PC-9 (cell line): ENCODE data around the gene S100B. TPM values are rescaled to one million over a fixed set of nuclear protein-coding genes. Genes with fewer than 3 reads are reported as not detected.

Experiments
- BruUV-seq: library from RNA; stranded (reverse); fragments of 400-500 nt; replicated peaks from 2 replicates; lab custom pipeline; 2021; lab: Mats Ljungman, UMichigan
- CTCF ChIA-PET: fragments of 300-600 bp; sonication (Branson Sonifier 250); formaldehyde crosslinking; loops from one replicate; lab custom pipeline; 2022; ENCODE audit warnings: antibody characterized with exemption; lab: Charles Lee
- POLR2A ChIA-PET: fragments of 300-600 bp; sonication (Branson Sonifier 250); formaldehyde crosslinking; loops from one replicate; lab custom pipeline; 2022; ENCODE audit warnings: antibody characterized with exemption; ENCODE audit not compliant: unreplicated experiment; lab: Charles Lee
- DNase-seq, 2 experiments: peaks; one replicate each; pipeline versions ENCODE4 v3.0.0 to v3.0.0-alpha.2; 2015 to 2022; ENCODE audit warnings: mixed read lengths in 1 of 2
- H2AFZ ChIP-seq: fragments of 200-600 bp; sonication (generic); 2 replicates; pipeline ENCODE4 v1.8.1; 2017; ENCODE audit warnings: antibody characterized with exemption
- H3F3A ChIP-seq: fragments of 200-600 bp; sonication (generic); 2 replicates; pipeline ENCODE4 v1.8.1; 2017; ENCODE audit warnings: antibody characterized with exemption, mild to moderate bottlenecking, low read depth; ENCODE audit not compliant: insufficient read depth
- H3K27ac ChIP-seq: fragments of 200-600 bp; sonication (generic); 2 replicates; pipeline ENCODE4 v1.6.1; 2016; ENCODE audit warnings: mixed run types
- H3K27me3 ChIP-seq: fragments of 200-600 bp; sonication (generic); 2 replicates; pipeline ENCODE4 v1.6.1; 2016; ENCODE audit warnings: low read depth, mixed run types; ENCODE audit not compliant: insufficient read depth
- H3K36me3 ChIP-seq: fragments of 200-600 bp; sonication (generic); 2 replicates; pipeline ENCODE4 v1.6.1; 2016; ENCODE audit warnings: low read depth, mixed run types
- H3K4me1 ChIP-seq: fragments of 200-600 bp; sonication (generic); replicated peaks from 2 replicates; pipeline ENCODE4 v1.6.1; 2016; ENCODE audit warnings: mixed run types; ENCODE audit not compliant: insufficient read depth
- H3K4me2 ChIP-seq: fragments of 200-600 bp; sonication (generic); 2 replicates; pipeline ENCODE4 v1.6.1; 2017; ENCODE audit warnings: mixed run types
- H3K4me3 ChIP-seq: fragments of 200-600 bp; sonication (generic); 2 replicates; pipeline ENCODE4 v1.6.1; 2016; ENCODE audit warnings: mixed run types
- H3K79me2 ChIP-seq: fragments of 200-600 bp; sonication (generic); 2 replicates; pipeline ENCODE4 v1.6.1; 2017; ENCODE audit warnings: low read depth, mixed run types
- H3K9me2 ChIP-seq: fragments of 200-600 bp; sonication (generic); 2 replicates; pipeline ENCODE4 v1.8.1; 2017; ENCODE audit warnings: mild to moderate bottlenecking; ENCODE audit not compliant: insufficient read depth
- H3K9me3 ChIP-seq: fragments of 200-600 bp; sonication (generic); 2 replicates; pipeline ENCODE4 v1.8.1; 2016; ENCODE audit warnings: low read depth; ENCODE audit not compliant: insufficient read depth
- H4K20me1 ChIP-seq: fragments of 200-600 bp; sonication (generic); 2 replicates; pipeline ENCODE4 v1.8.1; 2017; ENCODE audit not compliant: insufficient read depth
- EZH2 ChIP-seq: fragments of 200-600 bp; sonication (generic); IDR thresholded peaks from 2 replicates; pipeline ENCODE4 v1.8.0; 2017; ENCODE audit warnings: antibody characterized with exemption, low read depth
- intact Hi-C: fragments of 100-400 bp; cut with micrococcal nuclease; formaldehyde crosslinking; loops from one replicate; pipeline ENCODE4 v1.10.0; 2022; ENCODE audit not compliant: unreplicated experiment
- total RNA-seq: library from RNA; stranded (reverse); gene quantifications from 2 replicates; pipeline ENCODE4 v1.2.3, GENCODE V29; 2021
- TF ChIP-seq, protein P1 (sequence below): fragments of 200-600 bp; sonication (generic); conservative IDR thresholded peaks from 2 replicates; pipeline ENCODE4 v1.6.1; 2017; ENCODE audit warnings: mixed run types, antibody characterized with exemption, mild to moderate bottlenecking, moderate library complexity

The S100B gene
- total RNA-seq, 1 experiment from 2014 or later: not detected

DNA sequence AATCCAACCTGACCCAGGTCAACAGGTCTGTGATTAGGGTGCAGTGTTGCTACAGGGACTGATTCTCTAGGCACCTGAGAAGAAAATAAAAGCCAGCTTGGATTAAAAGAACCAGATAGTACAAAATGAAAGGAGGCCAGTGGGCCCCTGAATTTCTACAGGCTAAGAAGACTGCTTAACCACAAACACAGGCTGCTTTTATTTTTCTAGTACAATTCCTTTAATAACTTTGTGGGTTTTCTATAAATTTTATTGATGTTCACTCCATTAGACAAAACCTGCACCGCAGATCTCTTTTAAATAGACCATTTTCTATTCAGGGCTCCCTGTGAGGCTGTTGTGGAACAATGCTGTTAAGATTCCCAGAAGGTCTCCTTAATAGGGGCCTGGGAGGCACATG is 20.9 kb upstream of the S100B start:
- no peak for TF ChIP-seq EZH2
- TF ChIP-seq, protein P1, sequence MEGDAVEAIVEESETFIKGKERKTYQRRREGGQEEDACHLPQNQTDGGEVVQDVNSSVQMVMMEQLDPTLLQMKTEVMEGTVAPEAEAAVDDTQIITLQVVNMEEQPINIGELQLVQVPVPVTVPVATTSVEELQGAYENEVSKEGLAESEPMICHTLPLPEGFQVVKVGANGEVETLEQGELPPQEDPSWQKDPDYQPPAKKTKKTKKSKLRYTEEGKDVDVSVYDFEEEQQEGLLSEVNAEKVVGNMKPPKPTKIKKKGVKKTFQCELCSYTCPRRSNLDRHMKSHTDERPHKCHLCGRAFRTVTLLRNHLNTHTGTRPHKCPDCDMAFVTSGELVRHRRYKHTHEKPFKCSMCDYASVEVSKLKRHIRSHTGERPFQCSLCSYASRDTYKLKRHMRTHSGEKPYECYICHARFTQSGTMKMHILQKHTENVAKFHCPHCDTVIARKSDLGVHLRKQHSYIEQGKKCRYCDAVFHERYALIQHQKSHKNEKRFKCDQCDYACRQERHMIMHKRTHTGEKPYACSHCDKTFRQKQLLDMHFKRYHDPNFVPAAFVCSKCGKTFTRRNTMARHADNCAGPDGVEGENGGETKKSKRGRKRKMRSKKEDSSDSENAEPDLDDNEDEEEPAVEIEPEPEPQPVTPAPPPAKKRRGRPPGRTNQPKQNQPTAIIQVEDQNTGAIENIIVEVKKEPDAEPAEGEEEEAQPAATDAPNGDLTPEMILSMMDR: no peak
- ChIA-PET CTCF (no interaction called here), POLR2A (no interaction called here)
- H3K36me3 ChIP-seq: no peaks in the 10 kb centered on the region
- H3K9me3 ChIP-seq: no peaks in the 10 kb centered on the region; the same call in 1 of the 2 replicates
- H3K4me2 ChIP-seq: no peak overlapping the region
- H3K79me2 ChIP-seq: no peaks in the 10 kb centered on the region
- intact Hi-C loops: no loop called here
- H3K27me3 ChIP-seq: no peaks in the 10 kb centered on the region
- H3K4me3 ChIP-seq: no peak overlapping the region
- H3K4me1 ChIP-seq: no peaks in the 10 kb centered on the region
- DNase-seq: no peak
- H3F3A ChIP-seq: no peaks in the 10 kb centered on the region
- H2AFZ ChIP-seq: no peak overlapping the region
- H3K9me2 ChIP-seq: no peaks in the 10 kb centered on the region
- no peaks in the 10 kb centered on the region for H4K20me1 ChIP-seq
- H3K27ac ChIP-seq: no peak overlapping the region
- no TSS peak for BruUV-seq

DNA sequence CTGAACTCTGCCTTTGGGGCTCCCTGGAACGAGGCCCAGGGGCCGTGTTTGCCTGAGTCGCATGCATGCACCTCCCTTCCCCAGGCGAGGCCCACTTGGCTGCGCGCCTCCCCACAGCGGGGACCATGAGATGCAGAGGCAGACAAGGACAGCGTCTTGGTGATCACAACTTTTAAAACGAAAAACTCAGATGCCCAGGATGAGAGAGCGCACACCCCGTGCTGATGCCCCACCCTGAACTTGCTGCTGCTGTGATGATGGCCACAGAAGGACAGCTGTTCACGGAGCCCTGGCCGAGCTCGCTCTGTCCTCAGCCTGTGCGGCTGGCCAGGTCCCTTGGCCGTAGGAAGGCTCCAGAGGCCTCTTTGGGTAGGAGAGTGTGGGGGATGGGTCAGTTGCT is 19.2 kb upstream of the S100B start:
- Histone ChIP-seq H4K20me1 (no peaks in the 10 kb centered on the region), H2AFZ (no peak overlapping the region), H3K4me2 (no peak overlapping the region), H3F3A (no peaks in the 10 kb centered on the region), H3K79me2 (no peaks in the 10 kb centered on the region), H3K36me3 (no peaks in the 10 kb centered on the region), H3K9me3 (no peaks in the 10 kb centered on the region; the same call in 1 of the 2 replicates), H3K9me2 (no peaks in the 10 kb centered on the region), H3K4me1 (no peaks in the 10 kb centered on the region), H3K27me3 (no peaks in the 10 kb centered on the region), H3K4me3 (no peak overlapping the region), H3K27ac (no peak overlapping the region)
- intact Hi-C loops: no loop called here
- CTCF ChIA-PET: no interaction called here
- no TSS peak for BruUV-seq
- POLR2A ChIA-PET: no interaction called here
- DNase-seq: no peak
- TF ChIP-seq EZH2: no peak
- TF ChIP-seq, protein P1: no peak

DNA sequence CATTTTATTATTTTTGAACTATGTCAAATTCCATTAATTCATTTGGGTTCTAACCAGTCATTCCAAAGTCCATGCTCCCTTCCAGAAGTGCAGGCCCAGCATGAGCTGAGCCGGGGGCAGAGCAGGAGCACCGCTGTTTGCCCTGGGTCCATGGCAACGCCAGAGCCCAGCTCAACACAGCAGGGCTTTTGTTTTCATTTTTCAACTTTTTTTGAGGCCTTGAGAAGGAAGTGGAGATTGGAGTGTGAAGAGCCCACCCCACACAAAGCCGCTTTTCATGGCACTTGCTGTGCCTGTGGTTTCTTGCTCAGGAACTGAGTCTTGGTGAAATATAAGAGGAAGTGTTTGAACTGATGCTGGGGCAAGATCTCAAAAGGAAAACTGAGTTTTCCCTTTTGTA is 17.3 kb upstream of the S100B start:
- no peaks in the 10 kb centered on the region; the same call in 1 of the 2 replicates for H3K9me3 ChIP-seq
- H2AFZ ChIP-seq: no peak overlapping the region
- no peak for DNase-seq
- TF ChIP-seq, protein P1: no peak
- no peak for TF ChIP-seq EZH2
- no peaks in the 10 kb centered on the region for H3K9me2 ChIP-seq
- H3K4me3 ChIP-seq: no peak overlapping the region
- ChIA-PET POLR2A (no interaction called here), CTCF (no interaction called here)
- H3K4me1 ChIP-seq: no peaks in the 10 kb centered on the region
- H3K4me2 ChIP-seq: no peak overlapping the region
- intact Hi-C loops: no loop called here
- no TSS peak for BruUV-seq
- H3K79me2 ChIP-seq: no peaks in the 10 kb centered on the region
- H3K27ac ChIP-seq: no peak overlapping the region
- no peaks in the 10 kb centered on the region for H3K27me3 ChIP-seq
- H4K20me1 ChIP-seq: no peaks in the 10 kb centered on the region
- H3K36me3 ChIP-seq: no peaks in the 10 kb centered on the region
- H3F3A ChIP-seq: no peaks in the 10 kb centered on the region
